ENCODE results near the gene ALAD. TPM values are rescaled to one million over a fixed set of nuclear protein-coding genes. Genes with fewer than 3 reads are reported as not detected.
"Not testable (repeated sequence)": the region's sequence is repeated elsewhere in the genome, so short reads cannot be mapped to it uniquely, and the experiment has no call there.

The ALAD gene
- total and polyA plus RNA-seq, 9 of the 15 experiments (the other 6 are each of a cell fraction or from before 2014, with no cell fraction given): 1.3 to 12.7 (median 6.8) TPM

GRCh38 chr9:113406353-113406752 is 5.3 kb upstream of the ALAD start:
- intact Hi-C loops (cut with micrococcal nuclease) (loop anchor here (10.0 kb wide), 1 partner anchor 132 kb away; the partner anchor contains the start of genes CDC26 and PRPF4), in situ Hi-C loops (cut with MboI) (loop anchor here (5.0 kb wide), 1 partner anchor 104 kb away; the partner anchor contains the start of gene RNF183)
- H3K36me3 ChIP-seq (ENCODE audit: control insufficient read depth, insufficient read depth, low read length): peaks cover 29% of the 10 kb centered on the region
- not testable (repeated sequence) for DNase-seq (ENCODE audit: extremely low read depth in 1 of 4, low spot score in 3 of 4); ATAC-seq; H3K27me3 ChIP-seq (ENCODE audit: control insufficient read depth in 2 of 2, insufficient read depth in 2 of 2, low read length in 2 of 2); H3K9me1 ChIP-seq (ENCODE audit: control insufficient read depth, insufficient read depth, low read length); H3K9me3 ChIP-seq (replicated peaks; ENCODE audit: control insufficient read depth, insufficient read depth, low read depth, low read length); H2AFZ ChIP-seq (ENCODE audit: low read depth, low read length); H4K20me1 ChIP-seq (replicated peaks; ENCODE audit: control insufficient read depth, insufficient read depth, low read length); BruUV-seq (replicated peaks); FAIRE-seq; H3K9ac ChIP-seq (ENCODE audit: insufficient read depth in 1 of 2, low read depth in 2 of 2, low read length in 2 of 2); H3K27ac ChIP-seq (ENCODE audit: extremely low read depth, low read depth, low read length); H3K4me2 ChIP-seq (ENCODE audit: insufficient read depth, low read length); H3K4me3 ChIP-seq
- peaks cover 24% of the 10 kb centered on the region for H3K79me2 ChIP-seq (ENCODE audit: control insufficient read depth, insufficient read depth, low read length)
- ChIA-PET POLR2A (interaction anchor here (0.6 kb wide), 1 partner anchor 19 kb away, joined by 3 read pairs; no protein-coding TSS in a partner anchor), CTCF (ENCODE audit: low intra/inter-chr PET ratio) (interaction anchor here (1.4 to 2.4 kb wide), 3 partner anchors 96 to 132 kb away, joined by 5 to 17 read pairs (median 14); partner anchors contain the start of genes CDC26 and PRPF4)
- H3K4me1 ChIP-seq (replicated peaks in 1 of 2; ENCODE audit: control insufficient read depth in 2 of 2, insufficient read depth in 2 of 2, low read length in 2 of 2): peaks cover 10 to 22% of the 10 kb centered on the region in 2 experiments; a peak in 4 of 5 replicates
- WGBS (ENCODE audit: insufficient coverage, low coverage, missing lambda C conversion rate): 94% methylated on average over 9 of the region's 9 CpGs
- peak; percentile 65; the same call in 1 of the 2 replicates for TF ChIP-seq SUPT5H (IDR thresholded peaks at IDR 0.05)
- peak; percentile 55 for TF ChIP-seq POLR2A (conservative IDR thresholded peaks at IDR 0.05)

- WGBS (ENCODE audit: insufficient coverage, low coverage, missing lambda C conversion rate): 16% methylated on average over 2 of the region's 2 CpGs
- CTCF ChIA-PET (ENCODE audit: low intra/inter-chr PET ratio): interaction anchor here (1.4 kb wide), 1 partner anchor 95 kb away, joined by 4 read pairs; no protein-coding TSS in a partner anchor
- no peak for FAIRE-seq
- Histone ChIP-seq H3K79me2 (ENCODE audit: control insufficient read depth, insufficient read depth, low read length) (peaks cover 8% of the 10 kb centered on the region), H3K9me1 (ENCODE audit: control insufficient read depth, insufficient read depth, low read length) (no peaks in the 10 kb centered on the region), H2AFZ (ENCODE audit: low read depth, low read length) (no peak overlapping the region), H3K9ac (ENCODE audit: insufficient read depth in 1 of 2, low read depth in 2 of 2, low read length in 2 of 2) (no peak overlapping the region), H3K9me3 (replicated peaks; ENCODE audit: control insufficient read depth, insufficient read depth, low read depth, low read length) (no peaks in the 10 kb centered on the region), H3K4me3 (no peak overlapping the region), H4K20me1 (replicated peaks; ENCODE audit: control insufficient read depth, insufficient read depth, low read length) (no peaks in the 10 kb centered on the region), H3K27ac (ENCODE audit: extremely low read depth, low read depth, low read length) (no peak overlapping the region), H3K4me1 (replicated peaks in 1 of 2; ENCODE audit: control insufficient read depth in 2 of 2, insufficient read depth in 2 of 2, low read length in 2 of 2) (peaks cover 11 to 30% of the 10 kb centered on the region in 2 experiments; a peak in 4 of 5 replicates), H3K27me3 (ENCODE audit: control insufficient read depth in 2 of 2, insufficient read depth in 2 of 2, low read length in 2 of 2) (no peaks in the 10 kb centered on the region), H3K36me3 (ENCODE audit: control insufficient read depth, insufficient read depth, low read length) (peaks cover 17% of the 10 kb centered on the region), H3K4me2 (ENCODE audit: insufficient read depth, low read length) (no peak overlapping the region)
- TF ChIP-seq NEUROD1 (IDR thresholded peaks at IDR 0.05; ENCODE audit: borderline replicate concordance, low read depth, low read length, partially characterized antibody): no peak
- TF ChIP-seq CEBPB (tag; IDR thresholded peaks at IDR 0.05): peak; percentile 82
- TF ChIP-seq MBD2 (IDR thresholded peaks at IDR 0.05; ENCODE audit: borderline replicate concordance, low read depth): no peak
- intact Hi-C loops (cut with micrococcal nuclease): loop anchor here (10.0 kb wide), 1 partner anchor 129 kb away; the partner anchor contains the start of genes CDC26 and PRPF4
- no peak for DNase-seq (ENCODE audit: extremely low read depth in 1 of 4, low spot score in 3 of 4)
- in situ Hi-C loops (cut with MboI): no loop called here
- BruUV-seq (replicated peaks): no TSS peak
- POLR2A ChIA-PET: interaction anchor here (0.8 to 1.0 kb wide), 2 partner anchors 129 to 247 kb away, joined by 3 read pairs; partner anchors contain the start of gene CDC26
- ATAC-seq: no peak
These were observed 2.6 kb upstream of the ALAD start for GRCh38 chr9:113403646-113404045.
